Natural killer cell (primary cell): Measurements from ENCODE around the gene FCN2. TPM values are rescaled to one million over a fixed set of nuclear protein-coding genes. Genes with fewer than 3 reads are reported as not detected.

Experiments used
- ATAC-seq, 3 donors: fragments of 150-1000 bp in 2 of 3; fragments of 200-7000 bp in 1 of 3; cut with Tn5 transposase; 1 replicate in 1 of 3; 2 replicates in 2 of 3; pipeline ENCODE4 v1.10.0; 2021; ENCODE audit warnings: mild to moderate bottlenecking in 2 of 3, moderate library complexity in 2 of 3
- DNase-seq, 2 donors: peaks; one replicate each; pipeline versions ENCODE4 v3.0.0 to v3.0.0-alpha.2; 2013 to 2021; ENCODE audit warnings: mixed read lengths in 1 of 2
- H3K27ac ChIP-seq: one replicate; pipeline ENCODE4 v1.5.1; 2013; ENCODE audit warnings: mild to moderate bottlenecking, low read length
- H3K27me3 ChIP-seq: one replicate; pipeline ENCODE4 v1.6.1; 2013; ENCODE audit warnings: low read length; ENCODE audit not compliant: control insufficient read depth, insufficient read depth
- H3K36me3 ChIP-seq: one replicate; pipeline ENCODE4 v1.6.1; 2013; ENCODE audit warnings: low read length; ENCODE audit not compliant: control insufficient read depth, insufficient read depth
- H3K4me1 ChIP-seq: one replicate; pipeline ENCODE4 v1.6.1; 2013; ENCODE audit warnings: low read length; ENCODE audit not compliant: control insufficient read depth, insufficient read depth
- H3K4me3 ChIP-seq: one replicate; pipeline ENCODE4 v1.5.1; 2013; ENCODE audit warnings: low read length
- H3K9me3 ChIP-seq: one replicate; pipeline ENCODE4 v1.6.1; 2013; ENCODE audit warnings: low read length; ENCODE audit not compliant: control insufficient read depth, insufficient read depth
- H3K27ac Mint-ChIP-seq, 2 donors: one replicate each; pipeline ENCODE4 v1.8.0; 2022; ENCODE audit warnings: mild to moderate bottlenecking in 2 of 2, mixed read lengths in 2 of 2, moderate library complexity in 1 of 2
- H3K27me3 Mint-ChIP-seq, 2 donors: one replicate each; pipeline ENCODE4 v1.8.0; 2022; ENCODE audit warnings: low read depth in 2 of 2, mixed read lengths in 2 of 2
- H3K36me3 Mint-ChIP-seq: one replicate; pipeline ENCODE4 v1.8.0; 2022; ENCODE audit warnings: mixed read lengths
- H3K4me1 Mint-ChIP-seq, 2 donors: one replicate each; pipeline ENCODE4 v1.8.0; 2022; ENCODE audit warnings: mixed read lengths in 2 of 2
- H3K4me3 Mint-ChIP-seq: one replicate; pipeline ENCODE4 v1.8.0; 2022; ENCODE audit warnings: mild to moderate bottlenecking, moderate library complexity, mixed read lengths
- H3K9me3 Mint-ChIP-seq, 2 donors: one replicate each; pipeline ENCODE4 v1.8.0; 2022; ENCODE audit warnings: mixed read lengths in 2 of 2
- CTCF ChIP-seq: fragments of 200-600 bp; IDR thresholded peaks from one replicate; pipeline ENCODE4 v1.8.0; 2022; ENCODE audit warnings: antibody characterized with exemption
- WGBS: methylation state at CpG from one replicate; pipeline ENCODE4 v1.1.7; 2013; ENCODE audit warnings: missing lambda C conversion rate; ENCODE audit not compliant: insufficient coverage; 5-methylcytosine and 5-hydroxymethylcytosine counted together
- intact Hi-C: fragments of 100-400 bp; cut with micrococcal nuclease; formaldehyde crosslinking; loops from one replicate; pipeline ENCODE4 v1.14.2; 2022
- total RNA-seq, 4 donors: library from RNA; stranded (reverse); fragments of 120-200 nt in 1 of 4; gene quantifications; one replicate each; pipeline versions ENCODE4 v1.2.3 to v1.2.4, GENCODE V29; 2013 to 2022

The FCN2 gene
- total RNA-seq, 3 donors from 2014 or later (not counting 1 experiment from before 2014, with no cell fraction given), result not detected

GRCh38 chr9:134863941-134864820 is 16.4 kb upstream of the FCN2 start:
- intact Hi-C loops, result no loop called here
- no peak for ATAC-seq
- Mint-ChIP-seq H3K27ac (no peak overlapping the region), H3K36me3 (no peaks in the 10 kb centered on the region), H3K4me1 (no peaks in the 10 kb centered on the region), H3K9me3 (no peaks in the 10 kb centered on the region), H3K4me3 (no peak overlapping the region), H3K27me3 (no peaks in the 10 kb centered on the region)
- no peaks in the 10 kb centered on the region for H3K27me3 ChIP-seq
- no peaks in the 10 kb centered on the region for H3K36me3 ChIP-seq
- 94% methylated on average over 28 of the region's 28 CpGs for WGBS
- H3K4me3 ChIP-seq, result no peak overlapping the region
- no peaks in the 10 kb centered on the region for H3K9me3 ChIP-seq
- no peak overlapping the region for H3K27ac ChIP-seq
- H3K4me1 ChIP-seq, result no peaks in the 10 kb centered on the region
- no peak for DNase-seq
- TF ChIP-seq CTCF, result no peak

GRCh38 chr9:134864821-134865190 is 15.8 kb upstream of the FCN2 start:
- Histone ChIP-seq H3K27ac (no peak overlapping the region), H3K9me3 (no peaks in the 10 kb centered on the region), H3K36me3 (no peaks in the 10 kb centered on the region), H3K4me1 (no peaks in the 10 kb centered on the region), H3K4me3 (no peak overlapping the region), H3K27me3 (no peaks in the 10 kb centered on the region)
- no peaks in the 10 kb centered on the region for H3K9me3 Mint-ChIP-seq
- H3K27me3 Mint-ChIP-seq, result no peaks in the 10 kb centered on the region
- no peaks in the 10 kb centered on the region for H3K36me3 Mint-ChIP-seq
- intact Hi-C loops, result no loop called here
- WGBS, result 83% methylated on average over 13 of the region's 13 CpGs
- ATAC-seq (no peak), DNase-seq (no peak)
- TF ChIP-seq CTCF, result no peak
- no peak overlapping the region for H3K27ac Mint-ChIP-seq
- H3K4me3 Mint-ChIP-seq, result no peak overlapping the region
- H3K4me1 Mint-ChIP-seq, result no peaks in the 10 kb centered on the region

- Mint-ChIP-seq H3K4me1 (no peaks in the 10 kb centered on the region), H3K9me3 (no peaks in the 10 kb centered on the region), H3K4me3 (no peak overlapping the region), H3K36me3 (no peaks in the 10 kb centered on the region), H3K27ac (no peak overlapping the region), H3K27me3 (no peaks in the 10 kb centered on the region)
- Histone ChIP-seq H3K36me3 (no peaks in the 10 kb centered on the region), H3K27ac (no peak overlapping the region), H3K9me3 (no peaks in the 10 kb centered on the region), H3K4me1 (no peaks in the 10 kb centered on the region), H3K27me3 (no peaks in the 10 kb centered on the region), H3K4me3 (no peak overlapping the region)
- DNase-seq, result no peak
- WGBS, result 93% methylated on average over 22 of the region's 22 CpGs
- ATAC-seq, result no peak
- intact Hi-C loops, result no loop called here
- TF ChIP-seq CTCF, result no peak
Observed at GRCh38 chr9:134867917-134868750, 12.5 kb upstream of the FCN2 start.
